Stomach (tissue), 9 donors: ENCODE measurements around the gene RFT1. TPM values are rescaled to one million over a fixed set of nuclear protein-coding genes. Genes with fewer than 3 reads are reported as not detected.
"Not testable (repeated sequence)": the region's sequence is repeated elsewhere in the genome, so short reads cannot be mapped to it uniquely, and the experiment has no call there.

Experiments
- DNase-seq, 2 donors: peaks; one replicate each; pipeline versions ENCODE4 v3.0.0 to v3.0.0-alpha.2; 2013 to 2019
- H3K27ac ChIP-seq, 5 donors: fragments of 200-600 bp in 4 of 5; sonication (generic) in 4 of 5; one replicate each; pipeline ENCODE4 v1.5.1; 2013 to 2019; ENCODE audit warnings: mild to moderate bottlenecking in 1 of 5, moderate library complexity in 1 of 5
- H3K27me3 ChIP-seq, 3 donors: fragments of 200-600 bp; sonication (generic); one replicate each; pipeline ENCODE4 v1.5.1; 2017 to 2019; ENCODE audit warnings: mixed run types in 1 of 3
- H3K36me3 ChIP-seq, 4 donors: fragments of 200-600 bp; sonication (generic); 1 replicate in 3 of 4; 2 replicates in 1 of 4; pipeline ENCODE4 v1.5.1; 2016 to 2019
- H3K4me1 ChIP-seq, 4 donors: fragments of 200-600 bp; sonication (generic); one replicate each; pipeline ENCODE4 v1.5.1; 2016 to 2019
- H3K4me3 ChIP-seq, 4 donors: fragments of 200-600 bp; sonication (generic) in 3 of 4; one replicate each; pipeline ENCODE4 v1.5.1; 2016 to 2019; ENCODE audit warnings: mild to moderate bottlenecking in 1 of 4
- H3K9me3 ChIP-seq, 4 donors: fragments of 200-600 bp; sonication (generic); one replicate each; pipeline ENCODE4 v1.5.1; 2016 to 2019
- CTCF ChIP-seq, 7 experiments: fragments of 450-650 bp in 4 of 7; fragments of 200-600 bp in 3 of 7; sonication (generic) in 3 of 7; IDR thresholded peaks; one replicate each; pipeline ENCODE4 v1.5.1; 2016 to 2019; ENCODE audit warnings: antibody characterized with exemption in 7 of 7, control low read depth in 2 of 7, mild to moderate bottlenecking in 1 of 7
- EP300 ChIP-seq: sonication (generic); formaldehyde crosslinking; IDR thresholded peaks from one replicate; pipeline ENCODE4 v1.6.1; 2017; ENCODE audit warnings: antibody characterized with exemption
- POLR2A ChIP-seq, 4 donors: fragments of 450-650 bp; IDR thresholded peaks; one replicate each; pipeline ENCODE4 v1.6.1; 2016; ENCODE audit warnings: antibody characterized with exemption in 4 of 4, control low read depth in 2 of 4, mild to moderate bottlenecking in 1 of 4, moderate library complexity in 1 of 4
- POLR2AphosphoS5 ChIP-seq, 3 donors: sonication (generic); formaldehyde crosslinking; IDR thresholded peaks; one replicate each; pipeline ENCODE4 v1.6.1; 2016; ENCODE audit warnings: antibody characterized with exemption in 3 of 3
- WGBS, 5 donors: extraction: QIAGEN DNeasy Blood & Tissue Kit in 3 of 5; methylation state at CpG; one replicate each; pipeline versions ENCODE4 v1.1.5 to v1.1.7; 2013 to 2018; 5-methylcytosine and 5-hydroxymethylcytosine counted together
- intact Hi-C: fragments of 100-400 bp; cut with DNase I; formaldehyde crosslinking; loops from one replicate; pipeline ENCODE4 v1.15.1; 2023; ENCODE audit warnings: low total_unique reads
- polyA plus RNA-seq, 3 donors: library from polyadenylated mRNA; stranded (reverse); fragments of 200-250 nt; gene quantifications; one replicate each; pipeline ENCODE4 v1.2.3, GENCODE V29; 2013
- total RNA-seq, 5 donors: library from RNA; depleted of rRNA; stranded (reverse); fragments of >200 nt; gene quantifications; one replicate each; pipeline versions ENCODE4 v1.1.0 to v1.2.3, GENCODE V29; 2014 to 2016
- donor health status: healthy with polysubstance abuse.
- donor health status: Bipolar disorder and iron deficiency.
- donor health status: healthy.

RFT1 gene
- total and polyA plus RNA-seq, 8 donors, result 3.3 to 16.8 (median 7.6) TPM; not detected in 1

DNA sequence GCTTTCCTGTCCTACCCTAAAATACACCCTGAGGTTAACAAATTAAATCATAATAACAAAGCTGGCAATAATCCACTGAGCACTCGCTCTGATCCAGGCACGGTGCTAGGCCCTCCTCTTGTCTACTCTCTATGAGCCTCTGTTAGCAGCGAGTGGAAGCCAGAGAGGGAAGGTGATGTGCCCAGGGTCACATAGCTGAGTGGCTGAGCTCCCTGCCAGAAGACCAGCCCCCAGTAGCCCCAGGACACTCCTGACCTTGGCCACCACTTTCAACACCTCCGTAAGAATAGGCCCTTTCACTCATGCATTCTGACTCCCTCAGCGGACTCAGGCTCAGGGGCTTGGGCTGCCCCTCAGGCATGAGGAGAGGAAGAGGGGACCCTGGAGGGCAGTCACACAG, 21.2 kb upstream of the RFT1 start:
- Histone ChIP-seq H3K27ac (peak overlapping the region; percentile 27 to 88 (median 78)), H3K4me3 (no peak overlapping the region), H3K9me3 (no peaks in the 10 kb centered on the region), H3K36me3 (no peaks in the 10 kb centered on the region), H3K27me3 (peaks cover 0 to 16% (median 3%) of the 10 kb centered on the region in 3 donors), H3K4me1 (peaks cover 46 to 78% (median 75%) of the 10 kb centered on the region in 4 donors)
- TF ChIP-seq POLR2A (IDR thresholded peaks at IDR 0.05) (no peak), POLR2AphosphoS5 (IDR thresholded peaks at IDR 0.05) (no peak), EP300 (no peak), CTCF (IDR thresholded peaks at IDR 0.05) (no peak)
- DNase-seq, result no peak
- WGBS, 5 donors, result 70 to 86% (median 79%) methylated on average over 4 to 5 of the region's 5 CpGs
- intact Hi-C loops, result no loop called here

GRCh38 chr3:53151086-53151438, 20.8 kb upstream of the RFT1 start:
- H3K27ac ChIP-seq, result peak overlapping the region; percentile 64 to 89 (median 84)
- H3K9me3 ChIP-seq, intact Hi-C loops, H3K36me3 ChIP-seq, H3K4me3 ChIP-seq, DNase-seq: not testable (repeated sequence)
- peaks cover 44 to 78% (median 75%) of the 10 kb centered on the region in 4 donors for H3K4me1 ChIP-seq
- peaks cover 0 to 12% (median 0%) of the 10 kb centered on the region in 3 donors for H3K27me3 ChIP-seq
- 21 to 66% (median 64%) methylated on average over 9 of the region's 9 CpGs for WGBS, 5 donors

- Histone ChIP-seq H3K4me3 (no peak overlapping the region), H3K27me3 (peaks cover 0 to 8% (median 0%) of the 10 kb centered on the region in 3 donors), H3K9me3 (no peaks in the 10 kb centered on the region), H3K4me1 (peaks cover 45 to 78% (median 75%) of the 10 kb centered on the region in 4 donors), H3K27ac (peak overlapping the region; percentile 64 to 89 (median 84)), H3K36me3 (no peaks in the 10 kb centered on the region)
- peak in 1 of 2 donors; percentile 91 for DNase-seq
- TF ChIP-seq EP300 (peak; percentile 53), POLR2AphosphoS5 (IDR thresholded peaks at IDR 0.05) (peak in 2 of 3 donors; percentile 82 to 93), CTCF (IDR thresholded peaks at IDR 0.05) (no peak), POLR2A (IDR thresholded peaks at IDR 0.05) (no peak)
- intact Hi-C loops, result no loop called here
- 53 to 69% (median 60%) methylated on average over 7 of the region's 7 CpGs for WGBS, 5 donors
These were observed 20.2 kb upstream of the RFT1 start for GRCh38 chr3:53150247-53151085.

- no peak overlapping the region for H3K4me3 ChIP-seq
- no peaks in the 10 kb centered on the region for H3K36me3 ChIP-seq
- H3K27me3 ChIP-seq, result peaks cover 0 to under 1% (median 0%) of the 10 kb centered on the region in 3 donors
- H3K27ac ChIP-seq, result peak overlapping the region in 4 of 5 donors; percentile 47 to 88 (median 74)
- H3K4me1 ChIP-seq, result peaks cover 43 to 78% (median 75%) of the 10 kb centered on the region in 4 donors
- TF ChIP-seq POLR2A (IDR thresholded peaks at IDR 0.05), result no peak
- no peak for TF ChIP-seq EP300
- TF ChIP-seq POLR2AphosphoS5 (IDR thresholded peaks at IDR 0.05), result no peak
- TF ChIP-seq CTCF (IDR thresholded peaks at IDR 0.05), result no peak
- no peak for DNase-seq
- 85 to 95% (median 87%) methylated on average over 3 to 4 of the region's 4 CpGs for WGBS, 5 donors
- no peaks in the 10 kb centered on the region for H3K9me3 ChIP-seq
- intact Hi-C loops, result no loop called here
These were observed 19.5 kb upstream of the RFT1 start for GRCh38 chr3:53149699-53150098.
